D721Med (cell line): ENCODE measurements around the gene DSC2.

Experiments
- DNase-seq: peaks from one replicate; pipeline ENCODE4 v3.0.0; 2011; ENCODE audit warnings: low spot score; ENCODE audit not compliant: insufficient read length
- FAIRE-seq: peaks from 2 replicates; lab custom pipeline; 2011; peaks lifted over from hg19 to GRCh38; lab: Jason Lieb, UNC
- CTCF ChIP-seq: IDR thresholded peaks from 2 replicates; pipeline ENCODE4 v1.5.1; 2012; ENCODE audit warnings: mild to moderate bottlenecking, control low read depth; ENCODE audit not compliant: insufficient read depth; ENCODE audit errors: missing control alignments

Gene DSC2

GRCh38 chr18:31098878-31099277 is 3.3 kb downstream of the DSC2 start:
- FAIRE-seq (no peak), DNase-seq (no peak)
- no peak for TF ChIP-seq CTCF

- peak; percentile 6 for FAIRE-seq
Observed at GRCh38 chr18:31097666-31098065, 4.6 kb downstream of the DSC2 start.

GRCh38 chr18:31093880-31094279 is 8.3 kb downstream of the DSC2 start:
- no peak for TF ChIP-seq CTCF
- DNase-seq (no peak), FAIRE-seq (no peak)

More at GRCh38 chr18:31097666-31098065, 4.6 kb downstream of the DSC2 start:
- no peak for TF ChIP-seq CTCF
- DNase-seq = no peak

GRCh38 chr18:31093294-31093693 is 8.9 kb downstream of the DSC2 start:
- DNase-seq (no peak), FAIRE-seq (no peak)
- no peak for TF ChIP-seq CTCF

GRCh38 chr18:31091350-31091749 is 10.9 kb downstream of the DSC2 start:
- FAIRE-seq (no peak), DNase-seq (no peak)
- no peak for TF ChIP-seq CTCF

GRCh38 chr18:31088532-31088931 is 13.7 kb downstream of the DSC2 start:
- TF ChIP-seq CTCF = no peak
- DNase-seq = no peak
- FAIRE-seq = no peak

- DNase-seq = no peak
- TF ChIP-seq CTCF = no peak
- no peak for FAIRE-seq
Observed at GRCh38 chr18:31079973-31080372, 22.2 kb downstream of the DSC2 start.
